Measurements from ENCODE around the gene ST6GAL1. TPM values are rescaled to one million over a fixed set of nuclear protein-coding genes. Genes with fewer than 3 reads are reported as not detected.

ST6GAL1 gene
- total RNA-seq, 4 donors from 2014 or later: 11.1 to 29.8 (median 18.6) TPM

- H3K27ac ChIP-seq: no peak overlapping the region
- ATAC-seq: no peak
- in situ Hi-C loops (cut with MboI; ENCODE audit: low sequenced_read_pairs in 4 of 4): no loop called here
Measured at GRCh38 chr3:186997061-186997460, 66.7 kb downstream of the ST6GAL1 start.

GRCh38 chr3:186997473-186997939, 67.2 kb downstream of the ST6GAL1 start:
- ATAC-seq (no peak), DNase-seq (no peak)
- no peaks in the 10 kb centered on the region for H3K9me3 ChIP-seq
- H3K27me3 ChIP-seq: no peaks in the 10 kb centered on the region
- in situ Hi-C loops (cut with MboI; ENCODE audit: low sequenced_read_pairs in 4 of 4) (no loop called here), intact Hi-C loops (cut with DNase I; ENCODE audit: low total_unique reads) (no loop called here)
- no peak overlapping the region for H3K27ac ChIP-seq
- no peak for TF ChIP-seq POLR2A (IDR thresholded peaks at IDR 0.05)
- no peak for TF ChIP-seq CTCF (IDR thresholded peaks at IDR 0.05 in 4 of 5, conservative IDR thresholded peaks at IDR 0.05 in 1 of 5)
- peaks cover 6 to 10% of the 10 kb centered on the region in 2 donors for H3K4me1 ChIP-seq
- H3K36me3 ChIP-seq: no peaks in the 10 kb centered on the region
- H3K4me3 ChIP-seq: no peak overlapping the region

More at GRCh38 chr3:186997061-186997460, 66.7 kb downstream of the ST6GAL1 start:
- no peak for TF ChIP-seq CTCF (IDR thresholded peaks at IDR 0.05 in 4 of 5, conservative IDR thresholded peaks at IDR 0.05 in 1 of 5)
- TF ChIP-seq POLR2A (IDR thresholded peaks at IDR 0.05): no peak
- peaks cover 6 to 14% of the 10 kb centered on the region in 2 donors for H3K4me1 ChIP-seq
- H3K9me3 ChIP-seq: no peaks in the 10 kb centered on the region
- H3K36me3 ChIP-seq: no peaks in the 10 kb centered on the region
- no peak overlapping the region for H3K4me3 ChIP-seq
- no peak for DNase-seq
- H3K27me3 ChIP-seq: no peaks in the 10 kb centered on the region
- intact Hi-C loops (cut with DNase I; ENCODE audit: low total_unique reads): no loop called here

- in situ Hi-C loops (cut with MboI; ENCODE audit: low sequenced_read_pairs in 4 of 4) (no loop called here), intact Hi-C loops (cut with DNase I; ENCODE audit: low total_unique reads) (no loop called here)
- no peaks in the 10 kb centered on the region for H3K4me1 ChIP-seq
- ATAC-seq: no peak
- TF ChIP-seq POLR2A (IDR thresholded peaks at IDR 0.05): no peak
- TF ChIP-seq CTCF (IDR thresholded peaks at IDR 0.05 in 4 of 5, conservative IDR thresholded peaks at IDR 0.05 in 1 of 5): no peak
- no peak for DNase-seq
- no peaks in the 10 kb centered on the region for H3K27me3 ChIP-seq
- H3K9me3 ChIP-seq: no peaks in the 10 kb centered on the region
- H3K4me3 ChIP-seq: no peak overlapping the region
- no peak overlapping the region for H3K27ac ChIP-seq
- no peaks in the 10 kb centered on the region for H3K36me3 ChIP-seq
Measured at GRCh38 chr3:186998937-186999368, 68.6 kb downstream of the ST6GAL1 start.

GRCh38 chr3:187000711-187001151, 70.4 kb downstream of the ST6GAL1 start:
- H3K27me3 ChIP-seq: no peaks in the 10 kb centered on the region
- DNase-seq: no peak
- in situ Hi-C loops (cut with MboI; ENCODE audit: low sequenced_read_pairs in 4 of 4): no loop called here
- H3K9me3 ChIP-seq: no peaks in the 10 kb centered on the region
- no peaks in the 10 kb centered on the region for H3K4me1 ChIP-seq
- H3K36me3 ChIP-seq: no peaks in the 10 kb centered on the region
- TF ChIP-seq CTCF (IDR thresholded peaks at IDR 0.05 in 4 of 5, conservative IDR thresholded peaks at IDR 0.05 in 1 of 5): no peak
- no peak overlapping the region for H3K4me3 ChIP-seq
- H3K27ac ChIP-seq: no peak overlapping the region
- no peak for ATAC-seq
- intact Hi-C loops (cut with DNase I; ENCODE audit: low total_unique reads): no loop called here

- no peaks in the 10 kb centered on the region for H3K36me3 ChIP-seq
- H3K27me3 ChIP-seq: no peaks in the 10 kb centered on the region
- DNase-seq (no peak), ATAC-seq (no peak)
- TF ChIP-seq CTCF (IDR thresholded peaks at IDR 0.05 in 4 of 5, conservative IDR thresholded peaks at IDR 0.05 in 1 of 5): no peak
- no peak for TF ChIP-seq POLR2A (IDR thresholded peaks at IDR 0.05)
- peaks cover 0 to 14% of the 10 kb centered on the region in 2 donors for H3K4me1 ChIP-seq
- H3K9me3 ChIP-seq: no peaks in the 10 kb centered on the region
- intact Hi-C loops (cut with DNase I; ENCODE audit: low total_unique reads) (no loop called here), in situ Hi-C loops (cut with MboI; ENCODE audit: low sequenced_read_pairs in 4 of 4) (no loop called here)
- no peak overlapping the region for H3K4me3 ChIP-seq
- no peak overlapping the region for H3K27ac ChIP-seq
Measured at GRCh38 chr3:187002915-187003314, 72.6 kb downstream of the ST6GAL1 start.

All from gastrocnemius medialis (tissue), 4 donors.